CD8-positive, alpha-beta memory T cell (primary cell): ENCODE data around the gene SPATA6L. TPM values are rescaled to one million over a fixed set of nuclear protein-coding genes. Genes with fewer than 3 reads are reported as not detected.

Experiments
- CTCF ChIA-PET: fragments of 350-600 bp; sonication (Branson Sonifier 250); formaldehyde crosslinking; loops from one replicate; lab custom pipeline; 2021; ENCODE audit warnings: antibody characterized with exemption; lab: Charles Lee
- POLR2A ChIA-PET: fragments of 350-600 bp; sonication (Branson Sonifier 250); formaldehyde crosslinking; loops from one replicate; lab custom pipeline; 2021; ENCODE audit warnings: antibody characterized with exemption; lab: Charles Lee
- DNase-seq, 5 donors: peaks; one replicate each; pipeline versions ENCODE4 v3.0.0 to v3.0.0-alpha.2; 2020 to 2022; ENCODE audit warnings: mixed read lengths in 1 of 5
- H3K27ac ChIP-seq: one replicate; pipeline ENCODE4 v1.7.0; 2013; ENCODE audit warnings: low read depth, mild to moderate bottlenecking, low read length, moderate library complexity
- H3K27me3 ChIP-seq: 2 replicates; pipeline ENCODE4 v1.7.0; 2013; ENCODE audit warnings: low read length, mild to moderate bottlenecking; ENCODE audit not compliant: insufficient read depth, poor library complexity, severe bottlenecking
- H3K36me3 ChIP-seq: 2 replicates; pipeline ENCODE4 v1.7.0; 2013; ENCODE audit warnings: mild to moderate bottlenecking, low read length, moderate library complexity; ENCODE audit not compliant: insufficient read depth
- H3K4me1 ChIP-seq: 2 replicates; pipeline ENCODE4 v1.7.0; 2013; ENCODE audit warnings: mild to moderate bottlenecking, low read length, moderate library complexity; ENCODE audit not compliant: insufficient read depth
- H3K4me3 ChIP-seq: 2 replicates; pipeline ENCODE4 v1.7.0; 2013; ENCODE audit warnings: mild to moderate bottlenecking, low read length
- H3K9me3 ChIP-seq: 2 replicates; pipeline ENCODE4 v1.7.0; 2013; ENCODE audit warnings: mild to moderate bottlenecking, low read length
- H3K27ac Mint-ChIP-seq, 8 donors: one replicate each; pipeline ENCODE4 v1.8.0; 2020 to 2021; ENCODE audit warnings: mixed read lengths in 8 of 8, mild to moderate bottlenecking in 6 of 8, inconsistent platforms in 3 of 8, moderate library complexity in 3 of 8
- H3K27me3 Mint-ChIP-seq, 2 donors: one replicate each; pipeline ENCODE4 v1.8.0; 2020 to 2021; ENCODE audit warnings: mixed read lengths in 2 of 2, mild to moderate bottlenecking in 1 of 2, moderate library complexity in 1 of 2
- H3K36me3 Mint-ChIP-seq, 3 donors: one replicate each; pipeline ENCODE4 v1.8.0; 2020 to 2021; ENCODE audit warnings: mixed read lengths in 3 of 3, inconsistent platforms in 1 of 3, mild to moderate bottlenecking in 1 of 3
- H3K4me1 Mint-ChIP-seq, 3 donors: one replicate each; pipeline ENCODE4 v1.8.0; 2020 to 2021; ENCODE audit warnings: mixed read lengths in 3 of 3, inconsistent platforms in 1 of 3, mild to moderate bottlenecking in 1 of 3
- H3K4me3 Mint-ChIP-seq, 7 donors: one replicate each; pipeline ENCODE4 v1.8.0; 2020 to 2021; ENCODE audit warnings: mixed read lengths in 7 of 7, mild to moderate bottlenecking in 6 of 7, moderate library complexity in 4 of 7, inconsistent platforms in 2 of 7
- H3K9me3 Mint-ChIP-seq, 5 donors: one replicate each; pipeline ENCODE4 v1.8.0; 2020 to 2022; ENCODE audit warnings: mixed read lengths in 5 of 5, mild to moderate bottlenecking in 3 of 5, moderate library complexity in 2 of 5, inconsistent platforms in 1 of 5
- polyA plus RNA-seq: library from polyadenylated mRNA; unstranded; fragments of 300-500 nt; fragmentation: Illumina TruSeq; gene quantifications from one replicate; pipeline ENCODE4 v1.2.3, GENCODE V29; 2021
- total RNA-seq, 2 experiments: library from RNA; stranded (reverse); gene quantifications; one replicate each; pipeline ENCODE4 v1.2.3, GENCODE V29; 2021

Gene SPATA6L
- total and polyA plus RNA-seq, 3 experiments from 2014 or later: 0.14 to 0.96 (median 0.51) TPM

DNA sequence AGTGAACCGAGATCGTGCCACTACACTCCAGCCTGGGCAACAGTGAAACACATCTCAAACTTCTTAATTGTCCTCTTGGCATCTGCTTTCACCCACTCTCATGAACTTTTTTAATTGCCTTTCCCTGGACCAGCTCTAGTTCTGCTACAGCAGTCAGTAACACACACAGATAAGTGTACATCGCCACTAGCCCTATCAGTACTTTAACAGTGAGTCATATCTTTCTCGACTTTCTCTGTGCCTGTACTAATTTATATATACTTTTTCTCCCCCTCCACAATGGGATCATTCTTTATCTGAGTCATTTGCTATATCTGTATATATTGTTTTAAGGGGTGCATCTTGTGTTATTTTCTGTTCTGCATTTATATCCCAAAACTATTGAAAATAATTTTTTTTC is 19.8 kb upstream of the SPATA6L start:
- Histone ChIP-seq H3K27ac (no peak overlapping the region), H3K27me3 (no peaks in the 10 kb centered on the region), H3K36me3 (peaks cover 4% of the 10 kb centered on the region), H3K9me3 (no peaks in the 10 kb centered on the region), H3K4me1 (peaks cover 23% of the 10 kb centered on the region), H3K4me3 (no peak overlapping the region)
- peaks cover 0 to 56% (median 15%) of the 10 kb centered on the region in 3 donors for H3K36me3 Mint-ChIP-seq
- H3K4me1 Mint-ChIP-seq: peaks cover 41 to 63% (median 60%) of the 10 kb centered on the region in 3 donors
- ChIA-PET POLR2A (no interaction called here), CTCF (interaction anchor here (1.5 kb wide), 1 partner anchor 55 kb away, joined by 4 read pairs; the partner anchor contains the start of gene AK3)
- H3K27ac Mint-ChIP-seq: peak overlapping the region in 6 of 8 donors; percentile 1 to 44 (median 36)
- no peaks in the 10 kb centered on the region for H3K9me3 Mint-ChIP-seq
- H3K4me3 Mint-ChIP-seq: peak overlapping the region in 2 of 7 donors; percentile 13 to 32
- no peaks in the 10 kb centered on the region for H3K27me3 Mint-ChIP-seq
- DNase-seq: no peak

DNA sequence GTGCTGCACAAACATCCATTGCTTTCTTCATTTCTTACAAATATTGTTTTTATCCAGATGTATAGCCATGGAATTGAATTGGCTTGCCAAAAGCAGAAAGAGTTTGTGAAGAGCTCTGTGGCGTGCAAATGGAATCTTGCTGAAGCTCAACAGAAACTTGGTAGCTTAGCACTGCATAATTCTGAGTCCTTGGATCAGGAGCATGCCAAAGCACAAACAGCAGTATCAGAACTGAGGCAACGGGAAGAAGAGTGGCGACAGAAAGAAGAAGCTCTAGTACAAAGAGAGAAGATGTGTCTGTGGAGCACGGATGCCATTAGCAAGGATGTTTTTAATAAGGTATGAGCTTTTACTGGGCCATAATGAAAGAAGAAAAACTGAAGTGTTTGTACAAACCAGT is 18.5 kb upstream of the SPATA6L start:
- DNase-seq: no peak
- ChIA-PET POLR2A (no interaction called here), CTCF (interaction anchor here (1.2 to 1.5 kb wide), 2 partner anchors 56 to 84 kb away, joined by 3 to 4 read pairs; partner anchors contain the start of gene AK3)
- H3K4me1 Mint-ChIP-seq: peaks cover 33 to 50% (median 47%) of the 10 kb centered on the region in 3 donors
- Histone ChIP-seq H3K27me3 (no peaks in the 10 kb centered on the region), H3K4me1 (peaks cover 31% of the 10 kb centered on the region), H3K27ac (no peak overlapping the region), H3K36me3 (peaks cover 3% of the 10 kb centered on the region), H3K4me3 (no peak overlapping the region), H3K9me3 (no peaks in the 10 kb centered on the region)
- H3K27me3 Mint-ChIP-seq: no peaks in the 10 kb centered on the region
- H3K36me3 Mint-ChIP-seq: peaks cover 0 to 43% (median 14%) of the 10 kb centered on the region in 3 donors
- H3K4me3 Mint-ChIP-seq: no peak overlapping the region
- H3K9me3 Mint-ChIP-seq: no peaks in the 10 kb centered on the region
- H3K27ac Mint-ChIP-seq: peak overlapping the region in 4 of 8 donors; percentile 46 to 61 (median 57)

DNA sequence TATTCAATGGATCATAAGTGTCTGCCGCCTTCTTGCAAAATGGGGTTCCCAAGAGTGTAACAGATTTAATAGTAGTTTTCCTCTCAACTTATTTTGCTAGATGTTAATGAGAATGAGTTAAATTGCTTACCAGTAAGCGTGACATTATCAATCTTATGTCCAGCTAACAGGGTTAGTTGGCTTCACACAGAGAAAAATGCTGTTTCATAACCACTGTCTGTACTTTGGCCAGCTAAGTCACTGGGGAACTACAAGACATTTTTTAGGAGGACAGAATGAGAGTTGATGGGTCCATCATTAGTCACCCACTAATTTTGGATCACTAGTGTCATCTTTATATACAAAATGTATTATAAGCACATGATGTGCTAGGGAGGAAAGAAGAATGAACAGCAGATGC is 14.5 kb upstream of the SPATA6L start:
- H3K4me3 ChIP-seq: peak overlapping the region; percentile 83
- POLR2A ChIA-PET: interaction anchor here (0.9 to 1.0 kb wide), 2 partner anchors 60 to 1154 kb away, joined by 3 read pairs; no protein-coding TSS in a partner anchor
- Mint-ChIP-seq H3K9me3 (no peaks in the 10 kb centered on the region), H3K27me3 (peaks cover 0 to 2% of the 10 kb centered on the region in 2 donors), H3K27ac (no peak overlapping the region), H3K36me3 (peaks cover 2 to 21% (median 13%) of the 10 kb centered on the region in 3 donors), H3K4me3 (no peak overlapping the region), H3K4me1 (peaks cover 22 to 25% (median 25%) of the 10 kb centered on the region in 3 donors)
- H3K9me3 ChIP-seq: no peaks in the 10 kb centered on the region
- no peak for DNase-seq
- no peaks in the 10 kb centered on the region for H3K27me3 ChIP-seq
- H3K27ac ChIP-seq: no peak overlapping the region
- H3K36me3 ChIP-seq: no peaks in the 10 kb centered on the region
- H3K4me1 ChIP-seq: peaks cover 40% of the 10 kb centered on the region
- CTCF ChIA-PET: no interaction called here

DNA sequence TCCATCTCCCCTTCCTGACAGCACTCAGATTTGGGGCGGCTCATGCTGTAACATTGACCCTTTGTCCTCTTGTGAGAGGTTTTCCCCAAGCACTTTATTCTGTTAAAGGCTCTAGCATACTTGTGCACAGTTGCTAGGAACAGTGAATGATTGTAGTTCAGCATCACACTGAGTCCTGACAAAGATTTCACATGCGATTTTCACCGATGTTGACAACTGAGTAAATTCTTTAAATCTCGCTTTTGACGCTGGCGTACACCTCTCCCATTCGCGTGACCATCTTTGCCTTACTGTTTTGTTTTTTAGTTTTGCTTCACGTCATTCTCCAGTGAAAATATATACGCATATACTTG is 13.9 kb upstream of the SPATA6L start:
- Histone ChIP-seq H3K27ac (peak overlapping the region; percentile 90), H3K4me3 (peak overlapping the region; percentile 83), H3K9me3 (no peaks in the 10 kb centered on the region), H3K4me1 (peaks cover 39% of the 10 kb centered on the region), H3K36me3 (no peaks in the 10 kb centered on the region), H3K27me3 (no peaks in the 10 kb centered on the region)
- DNase-seq: no peak
- Mint-ChIP-seq H3K4me3 (no peak overlapping the region), H3K27me3 (peaks cover 0 to 5% of the 10 kb centered on the region in 2 donors), H3K9me3 (no peaks in the 10 kb centered on the region), H3K4me1 (peaks cover 18 to 19% (median 19%) of the 10 kb centered on the region in 3 donors), H3K27ac (no peak overlapping the region), H3K36me3 (peaks cover 7 to 18% (median 11%) of the 10 kb centered on the region in 3 donors)
- CTCF ChIA-PET: interaction anchor here (1.3 to 1.4 kb wide), 2 partner anchors 21 to 61 kb away, joined by 4 to 5 read pairs; partner anchors contain the start of gene AK3
- POLR2A ChIA-PET: interaction anchor here (1.4 kb wide), 1 partner anchor 61 kb away, joined by 20 read pairs; the partner anchor contains the start of gene AK3

DNA sequence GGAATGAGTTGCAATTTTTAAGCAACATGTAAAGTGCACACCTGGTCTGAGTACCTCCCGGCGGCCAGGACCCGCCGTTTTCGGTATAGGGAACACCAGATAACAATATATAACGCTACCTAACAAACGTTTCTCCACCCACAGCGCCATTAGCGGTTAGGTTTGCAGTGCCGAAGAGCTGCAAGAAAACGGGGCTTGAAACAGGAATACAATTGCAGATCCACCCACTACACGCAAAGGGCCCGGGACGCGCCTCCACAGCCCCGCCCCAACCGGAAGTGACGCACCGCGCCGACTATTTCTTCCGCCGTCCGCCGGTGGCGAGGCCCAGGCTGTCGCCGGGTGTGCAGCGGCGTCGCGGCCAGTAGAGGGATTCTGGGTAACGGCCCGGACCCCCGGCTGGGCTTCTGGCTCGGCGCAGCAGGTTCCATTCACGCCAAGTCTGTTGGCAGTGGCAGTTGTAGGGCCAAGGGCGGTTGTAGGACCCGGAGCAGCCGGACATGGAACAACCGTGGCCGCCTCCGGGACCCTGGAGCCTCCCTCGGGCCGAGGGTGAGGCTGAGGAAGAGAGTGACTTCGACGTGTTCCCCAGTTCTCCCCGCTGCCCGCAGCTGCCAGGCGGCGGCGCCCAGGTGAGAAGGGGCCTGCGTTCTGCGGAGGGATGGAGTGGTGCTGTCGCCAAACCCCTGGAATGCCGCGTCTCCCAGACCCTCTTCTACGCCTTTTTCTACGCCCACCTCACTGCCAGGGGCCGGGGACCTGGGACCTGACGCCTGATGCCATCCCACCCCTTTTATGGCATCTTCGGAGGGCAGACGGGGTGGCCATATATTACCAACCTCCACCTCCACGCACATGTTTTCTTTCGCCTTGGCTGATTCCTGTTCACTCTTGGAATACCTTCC is 13.2 kb upstream of the SPATA6L start, which contains the start of gene CDC37L1:
Gene CDC37L1, plus strand, starts transcription at position 302 of the 905 bp plus-strand sequence. Its CDS starts 199 bp downstream, at position 501.
- Mint-ChIP-seq H3K4me3 (no peak within 1 kb of the TSS), H3K36me3 (peaks cover 6 to 11% (median 7%) of the 10 kb centered on the region in 3 donors), H3K9me3 (no peaks in the 10 kb centered on the region), H3K27ac (no peak within 1 kb of the TSS), H3K27me3 (peaks cover 0 to 8% of the 10 kb centered on the region in 2 donors), H3K4me1 (peaks cover 11 to 12% (median 12%) of the 10 kb centered on the region in 3 donors)
- CTCF ChIA-PET: interaction anchor here (0.9 to 1.4 kb wide), 5 partner anchors 14 to 61 kb away, joined by 4 to 5 read pairs (median 5); partner anchors contain the start of genes AK3 and SPATA6L
- peak; percentile 98 to 99 (median 99) for DNase-seq
- POLR2A ChIA-PET: interaction anchor here (0.5 to 1.4 kb wide), 12 partner anchors 12 to 1199 kb away, joined by 3 to 20 read pairs (median 5); partner anchors contain the start of genes AK3, PLGRKT, PLPP6 and RCL1
- H3K36me3 ChIP-seq: no peaks in the 10 kb centered on the region
- H3K4me1 ChIP-seq: peaks cover 33% of the 10 kb centered on the region
- H3K27ac ChIP-seq: peak within 1 kb of the TSS; percentile 90
- H3K4me3 ChIP-seq: peak within 1 kb of the TSS; percentile 83
- no peaks in the 10 kb centered on the region for H3K9me3 ChIP-seq
- H3K27me3 ChIP-seq: no peaks in the 10 kb centered on the region

DNA sequence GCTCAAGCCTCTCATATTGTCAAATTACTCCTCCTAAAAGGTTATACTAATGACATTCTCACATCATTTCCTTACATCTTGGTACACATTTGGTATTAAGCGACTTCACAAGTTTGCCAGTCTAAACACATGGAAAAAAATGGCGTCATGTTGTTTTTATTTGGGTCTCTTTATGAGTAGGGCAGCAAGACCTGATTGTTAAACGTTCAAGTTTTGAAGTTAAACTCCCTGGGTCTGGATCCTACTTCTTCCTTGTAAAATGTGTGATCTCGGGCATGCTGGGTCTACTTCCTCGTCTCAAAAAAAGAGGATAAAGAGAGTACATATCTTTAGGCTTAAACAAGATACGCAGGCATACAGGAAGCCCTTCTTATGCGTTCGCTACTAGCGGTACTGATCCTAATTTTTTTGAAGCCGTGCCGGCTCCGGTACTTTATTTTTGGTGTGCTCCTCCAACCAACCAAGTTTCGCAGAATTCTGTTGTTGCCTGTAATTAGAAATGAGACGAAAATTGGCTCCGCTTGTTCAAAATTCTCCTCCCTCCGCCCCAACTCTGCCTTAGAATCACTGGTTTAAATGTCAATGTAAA is 12.5 kb upstream of the SPATA6L start:
- Mint-ChIP-seq H3K36me3 (peaks cover 6 to 9% (median 7%) of the 10 kb centered on the region in 3 donors), H3K27ac (no peak overlapping the region), H3K9me3 (no peaks in the 10 kb centered on the region), H3K4me1 (peaks cover 7 to 9% (median 8%) of the 10 kb centered on the region in 3 donors), H3K4me3 (no peak overlapping the region), H3K27me3 (peaks cover under 1 to 8% of the 10 kb centered on the region in 2 donors)
- POLR2A ChIA-PET: interaction anchor here (0.5 to 1.4 kb wide), 11 partner anchors 11 to 1152 kb away, joined by 3 to 20 read pairs (median 5); partner anchors contain the start of genes AK3, PLGRKT, RCL1 and SPATA6L
- Histone ChIP-seq H3K4me1 (peaks cover 31% of the 10 kb centered on the region), H3K27me3 (no peaks in the 10 kb centered on the region), H3K4me3 (peak overlapping the region; percentile 83), H3K27ac (peak overlapping the region; percentile 90), H3K9me3 (no peaks in the 10 kb centered on the region), H3K36me3 (no peaks in the 10 kb centered on the region)
- DNase-seq: peak in 2 of 5 donors; percentile 2 to 51
- CTCF ChIA-PET: interaction anchor here (0.9 to 1.4 kb wide), 5 partner anchors 13 to 62 kb away, joined by 4 to 5 read pairs (median 5); partner anchors contain the start of genes AK3 and SPATA6L

DNA sequence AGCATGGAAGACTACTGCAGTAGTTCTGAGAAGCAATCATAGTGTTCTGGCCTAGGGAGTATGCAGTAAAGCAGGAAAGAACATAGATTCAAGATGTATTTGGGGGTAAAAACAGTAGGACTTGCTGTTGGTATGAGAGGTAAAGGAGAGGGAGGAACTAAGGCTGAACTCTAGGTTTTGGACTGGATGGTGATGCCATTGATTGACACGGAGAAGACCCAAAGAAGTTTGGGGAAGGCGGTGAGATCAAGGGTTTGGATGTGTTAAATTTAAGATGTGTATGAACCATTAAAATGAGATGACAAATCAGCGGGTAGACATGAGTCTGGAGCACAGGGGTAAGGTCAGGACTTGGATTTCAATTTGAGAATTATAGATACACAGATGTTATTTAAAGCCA is 11.1 kb upstream of the SPATA6L start:
- DNase-seq: no peak
- Mint-ChIP-seq H3K4me1 (no peaks in the 10 kb centered on the region), H3K36me3 (peaks cover 2 to 7% (median 2%) of the 10 kb centered on the region in 3 donors), H3K27ac (no peak overlapping the region), H3K9me3 (no peaks in the 10 kb centered on the region), H3K27me3 (peaks cover 3 to 9% of the 10 kb centered on the region in 2 donors), H3K4me3 (no peak overlapping the region)
- Histone ChIP-seq H3K27ac (no peak overlapping the region), H3K27me3 (no peaks in the 10 kb centered on the region), H3K36me3 (no peaks in the 10 kb centered on the region), H3K9me3 (no peaks in the 10 kb centered on the region), H3K4me3 (no peak overlapping the region), H3K4me1 (peaks cover 23% of the 10 kb centered on the region)
- POLR2A ChIA-PET: interaction anchor here (1.1 kb wide), 1 partner anchor 63 kb away, joined by 11 read pairs; the partner anchor contains the start of gene AK3
- CTCF ChIA-PET: interaction anchor here (0.8 kb wide), 1 partner anchor 53 kb away, joined by 3 read pairs; no protein-coding TSS in a partner anchor
